Tibial nerve (tissue), 4 donors: ENCODE measurements around the gene MYH14. TPM values are rescaled to one million over a fixed set of nuclear protein-coding genes. Genes with fewer than 3 reads are reported as not detected.

Experiments used
- DNase-seq, 2 donors: peaks; one replicate each; pipeline ENCODE4 v3.0.0-alpha.2; 2019; ENCODE audit warnings: low spot score in 2 of 2
- H3K27ac ChIP-seq, 4 donors: fragments of 200-600 bp; sonication (generic) in 3 of 4; one replicate each; pipeline ENCODE4 v1.5.1; 2017 to 2019; ENCODE audit warnings: mild to moderate bottlenecking in 1 of 4
- H3K27me3 ChIP-seq, 2 donors: fragments of 200-600 bp; sonication (generic) in 1 of 2; one replicate each; pipeline versions ENCODE4 v1.5.1 to v1.6.0; 2017 to 2019
- H3K36me3 ChIP-seq, 3 donors: fragments of 200-600 bp; sonication (generic); one replicate each; pipeline ENCODE4 v1.5.1; 2018 to 2019
- H3K4me1 ChIP-seq, 4 donors: fragments of 200-600 bp; sonication (generic) in 3 of 4; one replicate each; pipeline ENCODE4 v1.5.1; 2017 to 2019
- H3K4me3 ChIP-seq, 4 donors: fragments of 200-600 bp; sonication (generic) in 3 of 4; one replicate each; pipeline ENCODE4 v1.5.1; 2017 to 2019; ENCODE audit warnings: mild to moderate bottlenecking in 1 of 4, moderate library complexity in 1 of 4
- H3K9me3 ChIP-seq, 4 donors: fragments of 200-600 bp; sonication (generic) in 3 of 4; one replicate each; pipeline ENCODE4 v1.5.1; 2017 to 2019
- EP300 ChIP-seq, 2 donors: sonication (generic); formaldehyde crosslinking; IDR thresholded peaks; one replicate each; pipeline ENCODE4 v1.6.1; 2017; ENCODE audit warnings: antibody characterized with exemption in 2 of 2, mild to moderate bottlenecking in 1 of 2
- POLR2A ChIP-seq, 2 donors: fragments of 450-650 bp; IDR thresholded peaks; one replicate each; pipeline ENCODE4 v1.6.1; 2017; ENCODE audit warnings: antibody characterized with exemption in 2 of 2, mild to moderate bottlenecking in 2 of 2, moderate library complexity in 2 of 2
- WGBS, 2 donors: methylation state at CpG; one replicate each; pipeline ENCODE4 v1.1.5; 2018; 5-methylcytosine and 5-hydroxymethylcytosine counted together
- total RNA-seq, 4 donors: library from RNA; depleted of rRNA; stranded (reverse); fragments of >200 nt; gene quantifications; one replicate each; pipeline ENCODE4 v1.1.0, GENCODE V29; 2016
- TF ChIP-seq, protein P1 (sequence below), 5 experiments: fragments of 200-600 bp in 3 of 5; fragments of 450-650 bp in 2 of 5; sonication (generic) in 3 of 5; IDR thresholded peaks; one replicate each; pipeline ENCODE4 v1.5.1; 2016 to 2019; ENCODE audit warnings: antibody characterized with exemption in 5 of 5, mild to moderate bottlenecking in 3 of 5, moderate library complexity in 2 of 5

MYH14 gene
- total RNA-seq, 4 donors from 2014 or later = 12.9 to 30.3 (median 15.3) TPM

DNA sequence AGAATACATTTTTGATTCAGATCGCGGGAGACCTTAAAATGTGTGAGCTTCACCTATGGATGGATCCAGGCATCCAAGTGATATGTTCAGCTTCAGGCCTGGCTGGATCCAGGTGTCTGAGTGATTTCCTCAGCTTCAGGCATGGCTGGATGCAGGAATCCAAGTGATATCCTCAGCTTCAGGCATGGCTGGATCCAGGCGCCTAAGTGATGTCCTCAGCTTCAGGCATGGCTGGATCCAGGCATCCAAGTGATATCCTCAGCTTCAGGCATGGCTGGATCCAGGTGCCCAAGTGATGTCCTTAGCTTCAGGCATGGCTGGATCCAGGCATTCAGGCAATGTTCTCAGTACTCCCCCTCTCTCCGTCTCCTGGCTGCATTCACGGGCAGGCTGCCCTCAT lies 65.1 kb downstream of the MYH14 start:
- Histone ChIP-seq H3K4me1 (no peaks in the 10 kb centered on the region), H3K27ac (no peak overlapping the region), H3K9me3 (no peaks in the 10 kb centered on the region), H3K27me3 (no peaks in the 10 kb centered on the region), H3K36me3 (peaks cover 0 to 75% (median 0%) of the 10 kb centered on the region in 3 donors), H3K4me3 (no peak overlapping the region)
- no peak for DNase-seq
- TF ChIP-seq POLR2A (IDR thresholded peaks at IDR 0.05) = no peak
- TF ChIP-seq, protein P1, sequence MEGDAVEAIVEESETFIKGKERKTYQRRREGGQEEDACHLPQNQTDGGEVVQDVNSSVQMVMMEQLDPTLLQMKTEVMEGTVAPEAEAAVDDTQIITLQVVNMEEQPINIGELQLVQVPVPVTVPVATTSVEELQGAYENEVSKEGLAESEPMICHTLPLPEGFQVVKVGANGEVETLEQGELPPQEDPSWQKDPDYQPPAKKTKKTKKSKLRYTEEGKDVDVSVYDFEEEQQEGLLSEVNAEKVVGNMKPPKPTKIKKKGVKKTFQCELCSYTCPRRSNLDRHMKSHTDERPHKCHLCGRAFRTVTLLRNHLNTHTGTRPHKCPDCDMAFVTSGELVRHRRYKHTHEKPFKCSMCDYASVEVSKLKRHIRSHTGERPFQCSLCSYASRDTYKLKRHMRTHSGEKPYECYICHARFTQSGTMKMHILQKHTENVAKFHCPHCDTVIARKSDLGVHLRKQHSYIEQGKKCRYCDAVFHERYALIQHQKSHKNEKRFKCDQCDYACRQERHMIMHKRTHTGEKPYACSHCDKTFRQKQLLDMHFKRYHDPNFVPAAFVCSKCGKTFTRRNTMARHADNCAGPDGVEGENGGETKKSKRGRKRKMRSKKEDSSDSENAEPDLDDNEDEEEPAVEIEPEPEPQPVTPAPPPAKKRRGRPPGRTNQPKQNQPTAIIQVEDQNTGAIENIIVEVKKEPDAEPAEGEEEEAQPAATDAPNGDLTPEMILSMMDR (IDR thresholded peaks at IDR 0.05) = no peak
- no peak for TF ChIP-seq EP300 (IDR thresholded peaks at IDR 0.05)
- 88 to 93% methylated on average over 5 of the region's 5 CpGs for WGBS, 2 donors

DNA sequence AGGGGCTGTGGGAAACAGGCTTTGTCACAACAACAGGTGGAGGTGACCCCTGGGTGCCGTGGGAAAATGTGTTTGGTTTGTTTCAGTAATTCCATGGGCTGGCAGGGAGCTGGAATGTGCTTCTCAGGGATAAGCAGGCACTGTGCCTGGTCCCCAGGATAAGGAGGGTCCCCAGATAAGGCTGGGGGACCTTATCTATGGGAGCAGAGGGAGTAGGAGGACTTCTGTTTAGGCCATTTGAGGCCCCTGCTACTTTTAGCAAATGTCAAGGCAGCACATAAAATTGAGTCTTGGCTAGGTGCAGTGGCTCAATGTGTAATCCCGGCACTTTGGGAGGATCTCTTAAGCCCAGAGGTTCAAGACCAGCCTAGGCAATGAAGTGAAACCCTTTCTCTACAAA lies 66.2 kb downstream of the MYH14 start:
- no peak for TF ChIP-seq EP300 (IDR thresholded peaks at IDR 0.05)
- TF ChIP-seq, protein P1 (IDR thresholded peaks at IDR 0.05) = no peak
- no peak for TF ChIP-seq POLR2A (IDR thresholded peaks at IDR 0.05)
- Histone ChIP-seq H3K9me3 (no peaks in the 10 kb centered on the region), H3K27me3 (no peaks in the 10 kb centered on the region), H3K4me1 (no peaks in the 10 kb centered on the region), H3K4me3 (no peak overlapping the region), H3K36me3 (peaks cover 0 to 79% (median 0%) of the 10 kb centered on the region in 3 donors), H3K27ac (no peak overlapping the region)
- no peak for DNase-seq
- 82 to 83% methylated on average over 2 of the region's 2 CpGs for WGBS, 2 donors

DNA sequence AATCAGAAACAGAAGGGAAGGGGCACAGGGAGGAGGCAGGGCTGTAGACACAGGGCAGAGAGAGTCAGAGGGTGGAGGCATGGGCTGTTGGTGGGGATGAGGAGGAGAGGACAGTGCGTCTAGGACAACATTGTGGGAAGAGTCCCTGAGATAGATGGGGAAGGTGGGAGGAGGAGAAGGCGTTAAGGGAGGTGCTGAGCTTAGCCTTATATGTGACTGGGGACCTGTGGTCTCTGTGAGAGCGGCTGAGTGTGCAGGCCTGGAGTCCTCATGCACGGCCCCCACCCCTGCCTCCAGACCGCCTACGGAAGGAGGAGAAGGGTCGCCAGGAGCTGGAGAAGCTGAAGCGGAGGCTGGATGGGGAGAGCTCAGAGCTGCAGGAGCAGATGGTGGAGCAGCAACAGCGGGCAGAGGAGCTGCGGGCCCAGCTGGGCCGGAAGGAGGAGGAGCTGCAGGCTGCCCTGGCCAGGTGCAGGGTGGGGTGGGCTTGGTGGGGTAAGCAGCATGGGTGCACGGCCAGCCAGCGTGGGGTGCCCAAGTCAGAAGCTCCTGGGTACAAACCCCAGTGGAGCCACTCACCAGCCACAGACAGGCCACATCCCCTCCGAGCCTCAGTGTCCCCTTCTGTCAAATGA lies 69.0 kb downstream of the MYH14 start:
- H3K4me3 ChIP-seq = no peak overlapping the region
- no peaks in the 10 kb centered on the region for H3K27me3 ChIP-seq
- H3K4me1 ChIP-seq = no peaks in the 10 kb centered on the region
- 83 to 85% methylated on average over 14 of the region's 14 CpGs for WGBS, 2 donors
- TF ChIP-seq POLR2A (IDR thresholded peaks at IDR 0.05) (no peak), EP300 (IDR thresholded peaks at IDR 0.05) (no peak)
- TF ChIP-seq, protein P1 (IDR thresholded peaks at IDR 0.05) = no peak
- no peaks in the 10 kb centered on the region for H3K9me3 ChIP-seq
- DNase-seq = no peak
- H3K27ac ChIP-seq = no peak overlapping the region
- peaks cover 0 to 86% (median 0%) of the 10 kb centered on the region in 3 donors for H3K36me3 ChIP-seq

DNA sequence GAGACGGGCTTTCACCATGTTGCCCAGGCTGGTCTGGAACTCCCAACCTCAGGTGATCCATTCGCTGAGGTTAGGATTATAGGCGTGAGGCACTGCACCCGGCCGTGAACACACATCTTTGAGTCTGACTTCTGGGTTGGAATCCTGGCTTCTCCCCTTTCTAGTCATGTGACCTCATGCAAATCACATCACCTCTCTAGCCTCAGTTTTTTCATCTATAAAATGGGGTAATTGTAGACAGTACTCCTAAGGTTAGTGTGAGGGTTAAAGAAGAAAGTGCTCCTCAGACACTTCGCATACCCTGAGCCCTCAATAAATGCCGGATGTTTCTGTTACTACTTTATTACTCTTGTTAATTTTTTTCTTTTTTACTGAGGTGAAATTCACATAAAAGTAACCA lies 70.4 kb downstream of the MYH14 start:
- no peak for DNase-seq
- peaks cover 0 to 86% (median 0%) of the 10 kb centered on the region in 3 donors for H3K36me3 ChIP-seq
- 88 to 91% methylated on average over 7 of the region's 7 CpGs for WGBS, 2 donors
- no peaks in the 10 kb centered on the region for H3K27me3 ChIP-seq
- H3K27ac ChIP-seq = no peak overlapping the region
- TF ChIP-seq POLR2A (IDR thresholded peaks at IDR 0.05) = no peak
- TF ChIP-seq, protein P1 (IDR thresholded peaks at IDR 0.05) = no peak
- TF ChIP-seq EP300 (IDR thresholded peaks at IDR 0.05) = no peak
- no peaks in the 10 kb centered on the region for H3K4me1 ChIP-seq
- no peak overlapping the region for H3K4me3 ChIP-seq
- H3K9me3 ChIP-seq = no peaks in the 10 kb centered on the region

DNA sequence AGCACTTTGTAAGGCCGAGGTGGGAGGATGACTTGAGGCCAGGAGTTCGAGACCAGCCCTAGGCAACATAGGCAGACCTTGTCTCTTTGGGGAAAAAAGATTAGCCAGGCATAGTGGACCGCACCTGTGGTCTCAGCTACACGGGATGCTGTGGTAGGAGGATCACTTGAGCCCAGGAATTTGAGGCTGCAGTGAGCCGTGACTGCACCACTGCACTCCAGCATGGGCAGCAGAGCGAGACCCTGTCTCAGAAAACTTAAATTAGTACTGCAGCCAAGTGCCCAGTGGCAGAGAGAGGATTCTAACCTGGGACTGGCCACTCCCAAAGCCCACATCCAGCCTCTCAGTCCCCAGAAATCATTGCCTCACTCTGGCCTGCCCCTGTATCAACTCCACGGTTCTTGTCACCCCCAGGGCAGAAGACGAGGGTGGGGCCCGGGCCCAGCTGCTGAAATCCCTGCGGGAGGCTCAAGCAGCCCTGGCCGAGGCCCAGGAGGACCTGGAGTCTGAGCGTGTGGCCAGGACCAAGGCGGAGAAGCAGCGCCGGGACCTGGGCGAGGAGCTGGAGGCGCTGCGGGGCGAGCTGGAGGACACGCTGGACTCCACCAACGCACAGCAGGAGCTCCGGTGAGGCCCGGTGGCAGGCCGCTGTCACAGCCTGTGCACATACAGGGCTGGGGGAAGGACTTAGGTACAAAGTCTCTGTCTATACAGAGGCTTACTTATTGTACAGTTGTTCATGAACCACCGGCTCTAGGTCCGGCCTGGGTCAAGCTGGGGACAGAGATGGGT lies 72.4 kb downstream of the MYH14 start:
- 74 to 81% methylated on average over 8 to 21 of the region's 26 CpGs for WGBS, 2 donors
- peaks cover 0 to 94% (median 0%) of the 10 kb centered on the region in 3 donors for H3K36me3 ChIP-seq
- H3K9me3 ChIP-seq = no peaks in the 10 kb centered on the region
- DNase-seq = no peak
- TF ChIP-seq POLR2A (IDR thresholded peaks at IDR 0.05) (no peak), EP300 (IDR thresholded peaks at IDR 0.05) (no peak)
- TF ChIP-seq, protein P1 (IDR thresholded peaks at IDR 0.05) = no peak
- no peaks in the 10 kb centered on the region for H3K4me1 ChIP-seq
- H3K27me3 ChIP-seq = no peaks in the 10 kb centered on the region
- no peak overlapping the region for H3K27ac ChIP-seq
- no peak overlapping the region for H3K4me3 ChIP-seq
